Astrocyte (in vitro differentiated cells and primary cell): Measurements from ENCODE around the gene ERG.

Experiments used
- CTCF ChIP-seq: IDR thresholded peaks from 2 replicates; pipeline ENCODE4 v1.5.1; 2011; ENCODE audit warnings: low read depth, mild to moderate bottlenecking, inconsistent platforms, low read length, moderate library complexity; ENCODE audit not compliant: insufficient read depth
- EZH2 ChIP-seq: IDR thresholded peaks from 2 replicates; pipeline ENCODE4 v1.6.1; 2012; ENCODE audit warnings: mild to moderate bottlenecking, low read length, inconsistent platforms; ENCODE audit not compliant: insufficient read depth

DNA sequence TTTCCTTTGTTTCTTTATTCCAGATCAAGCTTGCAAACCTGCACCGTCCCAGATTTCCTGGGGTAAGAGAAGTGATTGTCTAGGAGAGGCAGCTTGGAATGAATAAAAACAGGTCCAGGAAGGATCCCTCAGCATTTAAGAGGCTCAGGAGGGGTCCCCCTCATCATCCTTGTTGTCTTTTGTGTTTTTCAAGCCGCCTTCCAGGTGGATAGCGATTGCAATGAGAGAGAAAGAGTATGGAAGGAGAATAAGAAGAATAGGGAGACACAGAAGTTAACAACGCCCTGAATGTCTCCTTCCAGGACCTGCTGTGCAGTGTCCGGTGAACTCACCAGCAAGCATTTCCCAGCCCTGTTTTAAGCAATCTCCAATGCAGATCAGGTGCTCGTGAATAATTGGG is 8.5 kb downstream of the ERG start:
- TF ChIP-seq CTCF = no peak
- no peak for TF ChIP-seq EZH2
